Measurements from ENCODE around the gene EID2B. TPM values are rescaled to one million over a fixed set of nuclear protein-coding genes. Genes with fewer than 3 reads are reported as not detected.

Gene EID2B
- total and polyA plus RNA-seq, 12 donors, result 1.8 to 4.7 (median 3.2) TPM

DNA sequence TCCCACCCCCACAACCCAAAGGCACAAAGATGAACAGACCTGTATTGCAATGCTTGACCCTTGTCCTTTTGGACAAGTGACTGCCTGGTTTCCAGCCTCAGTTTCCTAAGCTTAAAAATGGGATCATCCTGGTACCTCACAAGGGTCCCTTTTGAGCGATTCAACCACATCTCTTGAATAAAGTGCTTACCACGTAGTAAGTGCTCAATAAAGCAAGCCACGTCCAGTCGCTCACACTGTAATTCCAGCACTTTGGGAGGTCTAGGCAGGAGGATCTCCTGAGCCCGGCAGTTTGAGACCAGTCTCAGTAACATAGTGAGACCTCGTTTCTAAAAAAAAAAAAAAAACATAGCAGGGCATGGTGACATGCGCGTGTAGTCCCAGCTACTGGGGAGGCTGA is 32.7 kb downstream of the EID2B start:
- Histone ChIP-seq H3K9me3 (no peaks in the 10 kb centered on the region), H3K4me3 (no peak overlapping the region), H3K27ac (no peak overlapping the region), H3K27me3 (peaks cover 19 to 98% (median 88%) of the 10 kb centered on the region in 7 donors), H3K4me1 (peaks cover 0 to 27% (median 19%) of the 10 kb centered on the region in 9 donors), H3K36me3 (no peaks in the 10 kb centered on the region)
- intact Hi-C loops (cut with DNase I), result no loop called here
- TF ChIP-seq, protein P1, sequence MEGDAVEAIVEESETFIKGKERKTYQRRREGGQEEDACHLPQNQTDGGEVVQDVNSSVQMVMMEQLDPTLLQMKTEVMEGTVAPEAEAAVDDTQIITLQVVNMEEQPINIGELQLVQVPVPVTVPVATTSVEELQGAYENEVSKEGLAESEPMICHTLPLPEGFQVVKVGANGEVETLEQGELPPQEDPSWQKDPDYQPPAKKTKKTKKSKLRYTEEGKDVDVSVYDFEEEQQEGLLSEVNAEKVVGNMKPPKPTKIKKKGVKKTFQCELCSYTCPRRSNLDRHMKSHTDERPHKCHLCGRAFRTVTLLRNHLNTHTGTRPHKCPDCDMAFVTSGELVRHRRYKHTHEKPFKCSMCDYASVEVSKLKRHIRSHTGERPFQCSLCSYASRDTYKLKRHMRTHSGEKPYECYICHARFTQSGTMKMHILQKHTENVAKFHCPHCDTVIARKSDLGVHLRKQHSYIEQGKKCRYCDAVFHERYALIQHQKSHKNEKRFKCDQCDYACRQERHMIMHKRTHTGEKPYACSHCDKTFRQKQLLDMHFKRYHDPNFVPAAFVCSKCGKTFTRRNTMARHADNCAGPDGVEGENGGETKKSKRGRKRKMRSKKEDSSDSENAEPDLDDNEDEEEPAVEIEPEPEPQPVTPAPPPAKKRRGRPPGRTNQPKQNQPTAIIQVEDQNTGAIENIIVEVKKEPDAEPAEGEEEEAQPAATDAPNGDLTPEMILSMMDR (IDR thresholded peaks at IDR 0.05), result no peak
- no peak for ATAC-seq
- 77 to 83% methylated on average over 8 of the region's 8 CpGs for WGBS, 2 donors
- no peak for DNase-seq

DNA sequence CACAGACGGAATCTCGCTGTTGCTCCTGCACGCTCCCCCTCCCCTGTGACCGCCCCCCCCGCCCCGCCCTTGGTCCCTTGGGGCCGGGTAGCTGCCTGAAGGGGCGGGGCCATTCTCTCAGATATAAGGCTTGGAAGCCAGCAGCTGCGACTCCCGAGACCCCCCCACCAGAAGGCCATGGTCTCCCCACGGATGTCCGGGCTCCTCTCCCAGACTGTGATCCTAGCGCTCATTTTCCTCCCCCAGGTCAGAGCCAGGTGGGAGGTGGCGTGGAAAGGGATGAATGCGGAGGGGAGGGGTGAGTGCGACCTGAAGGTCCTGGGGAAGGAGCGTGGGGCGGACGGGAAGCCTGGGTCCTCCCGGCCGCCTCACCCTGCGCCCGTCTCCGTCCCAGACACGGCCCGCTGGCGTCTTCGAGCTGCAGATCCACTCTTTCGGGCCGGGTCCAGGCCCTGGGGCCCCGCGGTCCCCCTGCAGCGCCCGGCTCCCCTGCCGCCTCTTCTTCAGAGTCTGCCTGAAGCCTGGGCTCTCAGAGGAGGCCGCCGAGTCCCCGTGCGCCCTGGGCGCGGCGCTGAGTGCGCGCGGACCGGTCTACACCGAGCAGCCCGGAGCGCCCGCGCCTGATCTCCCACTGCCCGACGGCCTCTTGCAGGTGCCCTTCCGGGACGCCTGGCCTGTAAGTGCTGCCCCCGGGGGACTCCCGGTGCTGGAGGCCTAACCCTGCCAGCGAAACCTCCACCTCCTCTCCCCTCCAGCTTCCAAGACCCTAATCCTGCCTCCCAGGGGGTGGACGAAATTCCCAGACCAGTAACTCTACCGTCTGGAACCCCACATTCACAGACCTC is 33.6 kb downstream of the EID2B start, which contains the start of gene DLL3:
DLL3 (plus strand) TSS at position 150 of the 845 bp plus-strand sequence; CDS start at position 178, 28 bp downstream.
- Histone ChIP-seq H3K4me3 (peak within 1 kb of the TSS in 4 of 10 donors; percentile 3 to 18 (median 14)), H3K27me3 (peaks cover 14 to 88% (median 79%) of the 10 kb centered on the region in 7 donors), H3K27ac (no peak within 1 kb of the TSS), H3K9me3 (no peaks in the 10 kb centered on the region), H3K36me3 (no peaks in the 10 kb centered on the region), H3K4me1 (peaks cover 0 to 27% (median 19%) of the 10 kb centered on the region in 9 donors)
- ATAC-seq (peak in 1 of 8 donors; percentile 18), DNase-seq (no peak)
- TF ChIP-seq, protein P1 (IDR thresholded peaks at IDR 0.05), result no peak
- intact Hi-C loops (cut with DNase I), result no loop called here
- 1 to 2% methylated on average over 60 of the region's 60 CpGs for WGBS, 2 donors

DNA sequence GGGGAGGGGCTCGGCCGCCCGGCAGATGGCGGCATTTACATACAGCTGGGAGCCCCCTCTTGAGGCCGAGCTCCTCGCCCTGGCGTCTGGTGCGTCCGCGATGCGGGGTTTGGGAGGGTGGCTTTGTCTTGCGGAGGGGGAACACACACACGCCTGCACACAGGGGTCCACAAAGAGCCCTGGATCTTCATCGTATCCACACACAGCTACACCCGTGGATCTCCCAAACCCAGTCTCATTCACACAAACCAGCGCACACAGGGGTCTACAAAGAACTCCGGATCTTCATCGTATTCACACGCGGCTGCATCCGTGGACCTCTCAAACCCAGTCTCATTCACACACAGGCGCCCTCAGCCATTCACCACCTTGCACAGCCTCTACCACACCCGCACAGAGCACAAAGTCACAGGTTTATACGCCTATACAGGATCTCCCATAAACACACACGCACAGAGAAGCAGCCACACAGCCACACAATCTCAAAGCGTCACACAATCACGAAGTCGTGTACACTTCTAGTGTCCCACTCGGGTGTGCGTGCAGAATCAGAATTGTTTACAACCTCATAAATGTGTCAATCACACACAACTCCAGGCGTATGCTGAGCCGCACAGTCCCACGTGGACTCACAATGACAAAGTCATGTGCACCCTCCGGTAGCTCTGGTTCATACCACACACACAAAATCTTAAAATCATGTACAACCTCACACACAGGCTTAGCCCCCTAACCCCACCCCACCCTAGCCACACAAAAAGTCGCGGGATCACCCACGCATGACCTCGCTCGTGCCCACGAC is 34.5 kb downstream of the EID2B start:
- Histone ChIP-seq H3K4me3 (peak overlapping the region in 4 of 10 donors; percentile 3 to 18 (median 14)), H3K9me3 (no peaks in the 10 kb centered on the region), H3K4me1 (peaks cover 0 to 27% (median 19%) of the 10 kb centered on the region in 9 donors), H3K27ac (no peak overlapping the region), H3K27me3 (peaks cover 10 to 80% (median 71%) of the 10 kb centered on the region in 7 donors), H3K36me3 (no peaks in the 10 kb centered on the region)
- ATAC-seq (peak in 5 of 8 donors; percentile 33 to 75 (median 65)), DNase-seq (peak in 1 of 2 donors; percentile 49)
- TF ChIP-seq, protein P1 (IDR thresholded peaks at IDR 0.05), result peak in 6 of 9 donors; percentile 23 to 58 (median 48)
- 1% methylated on average over 40 of the region's 40 CpGs for WGBS, 2 donors
- intact Hi-C loops (cut with DNase I), result no loop called here

DNA sequence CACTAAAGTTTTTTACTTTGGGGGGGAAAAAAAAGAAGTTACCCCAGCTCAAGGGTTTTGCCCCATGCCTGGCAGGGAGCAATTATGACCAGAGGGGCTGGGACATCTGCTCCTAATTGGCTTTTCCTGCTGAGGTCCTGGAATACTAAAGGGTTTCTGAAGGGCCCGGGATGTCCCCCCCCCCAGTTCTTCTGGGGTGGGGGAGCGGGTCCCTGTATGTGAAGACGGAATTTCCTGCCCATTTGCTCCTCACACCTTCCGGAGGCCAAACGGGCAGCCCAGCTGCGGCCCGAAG is 35.0 kb downstream of the EID2B start:
- H3K27me3 ChIP-seq, result peaks cover 10 to 75% (median 66%) of the 10 kb centered on the region in 7 donors
- intact Hi-C loops (cut with DNase I), result no loop called here
- TF ChIP-seq, protein P1 (IDR thresholded peaks at IDR 0.05), result no peak
- DNase-seq, result no peak
- peaks cover 0 to 22% (median 18%) of the 10 kb centered on the region in 9 donors for H3K4me1 ChIP-seq
- no peaks in the 10 kb centered on the region for H3K36me3 ChIP-seq
- no peaks in the 10 kb centered on the region for H3K9me3 ChIP-seq
- 0 to 1% methylated on average over 7 of the region's 7 CpGs for WGBS, 2 donors
- H3K27ac ChIP-seq, result no peak overlapping the region
- ATAC-seq, result no peak
- H3K4me3 ChIP-seq, result peak overlapping the region in 4 of 10 donors; percentile 3 to 18 (median 14)

Data from heart right ventricle (tissue), 16 donors.